GM20431 (cell line): Measurements from ENCODE around the gene RAD52.

Source experiments
- in situ Hi-C: fragments of 300-500 bp; cut with MseI, MboI; formaldehyde crosslinking; loops from one replicate; pipeline ENCODE4 v1.15.0; 2020; ENCODE audit warnings: low sequenced_read_pairs; ENCODE audit not compliant: unreplicated experiment

Gene RAD52

GRCh38 chr12:916712-917445 lies 32.6 kb downstream of the RAD52 start:
- in situ Hi-C loops, result no loop called here

- in situ Hi-C loops, result no loop called here
Measured at GRCh38 chr12:916240-916639, 33.3 kb downstream of the RAD52 start.

- in situ Hi-C loops, result no loop called here
Measured at GRCh38 chr12:915090-915489, 34.4 kb downstream of the RAD52 start.

- in situ Hi-C loops, result no loop called here
Measured at GRCh38 chr12:913919-914698, 35.4 kb downstream of the RAD52 start.

GRCh38 chr12:912466-913235 lies 36.8 kb downstream of the RAD52 start:
- in situ Hi-C loops, result no loop called here

- in situ Hi-C loops, result no loop called here
Measured at GRCh38 chr12:911191-911826, 38.2 kb downstream of the RAD52 start.

- in situ Hi-C loops, result no loop called here
Measured at GRCh38 chr12:910416-910815, 39.1 kb downstream of the RAD52 start.

GRCh38 chr12:909861-910260 lies 39.6 kb downstream of the RAD52 start:
- in situ Hi-C loops, result no loop called here

GRCh38 chr12:907413-908185 lies 41.9 kb downstream of the RAD52 start:
- in situ Hi-C loops, result no loop called here

GRCh38 chr12:906062-906585 lies 43.4 kb downstream of the RAD52 start:
- in situ Hi-C loops, result no loop called here

GRCh38 chr12:905261-906031 lies 44.0 kb downstream of the RAD52 start:
- in situ Hi-C loops, result no loop called here

- in situ Hi-C loops, result no loop called here
Measured at GRCh38 chr12:904010-904414, 45.5 kb downstream of the RAD52 start.

- in situ Hi-C loops, result no loop called here
Measured at GRCh38 chr12:903055-903454, 46.4 kb downstream of the RAD52 start.

GRCh38 chr12:902581-902980 lies 46.9 kb downstream of the RAD52 start:
- in situ Hi-C loops, result no loop called here

- in situ Hi-C loops, result no loop called here
Measured at GRCh38 chr12:897386-897785, 52.1 kb downstream of the RAD52 start.

- in situ Hi-C loops, result no loop called here
Measured at GRCh38 chr12:896031-896430, 53.5 kb downstream of the RAD52 start.

- in situ Hi-C loops, result no loop called here
Measured at GRCh38 chr12:894226-894625, 55.3 kb downstream of the RAD52 start.

- in situ Hi-C loops, result no loop called here
Measured at GRCh38 chr12:886206-886605, 63.3 kb downstream of the RAD52 start.

GRCh38 chr12:885701-886100 lies 63.8 kb downstream of the RAD52 start:
- in situ Hi-C loops, result no loop called here
